Measurements from ENCODE around the gene HDLBP.

- TF ChIP-seq, protein P1, sequence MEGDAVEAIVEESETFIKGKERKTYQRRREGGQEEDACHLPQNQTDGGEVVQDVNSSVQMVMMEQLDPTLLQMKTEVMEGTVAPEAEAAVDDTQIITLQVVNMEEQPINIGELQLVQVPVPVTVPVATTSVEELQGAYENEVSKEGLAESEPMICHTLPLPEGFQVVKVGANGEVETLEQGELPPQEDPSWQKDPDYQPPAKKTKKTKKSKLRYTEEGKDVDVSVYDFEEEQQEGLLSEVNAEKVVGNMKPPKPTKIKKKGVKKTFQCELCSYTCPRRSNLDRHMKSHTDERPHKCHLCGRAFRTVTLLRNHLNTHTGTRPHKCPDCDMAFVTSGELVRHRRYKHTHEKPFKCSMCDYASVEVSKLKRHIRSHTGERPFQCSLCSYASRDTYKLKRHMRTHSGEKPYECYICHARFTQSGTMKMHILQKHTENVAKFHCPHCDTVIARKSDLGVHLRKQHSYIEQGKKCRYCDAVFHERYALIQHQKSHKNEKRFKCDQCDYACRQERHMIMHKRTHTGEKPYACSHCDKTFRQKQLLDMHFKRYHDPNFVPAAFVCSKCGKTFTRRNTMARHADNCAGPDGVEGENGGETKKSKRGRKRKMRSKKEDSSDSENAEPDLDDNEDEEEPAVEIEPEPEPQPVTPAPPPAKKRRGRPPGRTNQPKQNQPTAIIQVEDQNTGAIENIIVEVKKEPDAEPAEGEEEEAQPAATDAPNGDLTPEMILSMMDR (IDR thresholded peaks at IDR 0.05; ENCODE audit: insufficient read depth, low read depth, low read length) = no peak
- TF ChIP-seq EZH2 (IDR thresholded peaks at IDR 0.05; ENCODE audit: insufficient read depth, low read length) = no peak
Measured at GRCh38 chr2:241199897-241200821, 115.3 kb downstream of the HDLBP start.

Measured in astrocyte (in vitro differentiated cells and primary cell).